ENCODE measurements around the gene CYS1.

CYS1 gene

GRCh38 chr2:10071176-10071575, 9.0 kb downstream of the CYS1 start:
- DNase-seq = no peak

GRCh38 chr2:10067881-10068280, 12.3 kb downstream of the CYS1 start:
- no peak for DNase-seq

GRCh38 chr2:10067330-10067729, 12.9 kb downstream of the CYS1 start:
- DNase-seq = no peak

- DNase-seq = no peak
Measured at GRCh38 chr2:10065773-10066055, 14.5 kb downstream of the CYS1 start.

GRCh38 chr2:10064932-10065772, 15.1 kb downstream of the CYS1 start:
- no peak for DNase-seq

- DNase-seq = no peak
Measured at GRCh38 chr2:10063566-10063965, 16.6 kb downstream of the CYS1 start.

- DNase-seq = no peak
Measured at GRCh38 chr2:10062931-10063365, 17.3 kb downstream of the CYS1 start.

GRCh38 chr2:10061221-10061925, 18.8 kb downstream of the CYS1 start:
- DNase-seq = no peak

GRCh38 chr2:10059552-10060335, 20.5 kb downstream of the CYS1 start:
- DNase-seq = no peak

GRCh38 chr2:10059016-10059351, 21.2 kb downstream of the CYS1 start:
- DNase-seq = no peak

- DNase-seq = no peak
Measured at GRCh38 chr2:10058251-10059015, 21.8 kb downstream of the CYS1 start.

- DNase-seq = no peak
Measured at GRCh38 chr2:10057231-10058107, 22.7 kb downstream of the CYS1 start.

- DNase-seq = no peak
Measured at GRCh38 chr2:10056439-10056838, 23.8 kb downstream of the CYS1 start.

GRCh38 chr2:10054976-10055375, 25.2 kb downstream of the CYS1 start:
- DNase-seq = no peak

GRCh38 chr2:10054424-10054823, 25.8 kb downstream of the CYS1 start:
- no peak for DNase-seq

GRCh38 chr2:10053351-10053750, 26.9 kb downstream of the CYS1 start:
- no peak for DNase-seq

- DNase-seq = no peak
Measured at GRCh38 chr2:10052216-10052615, 28.0 kb downstream of the CYS1 start.

- no peak for DNase-seq
Measured at GRCh38 chr2:10048501-10049171, 31.6 kb downstream of the CYS1 start.

- DNase-seq = no peak
Measured at GRCh38 chr2:10047616-10048500, 32.4 kb downstream of the CYS1 start.

GRCh38 chr2:10046931-10047330, 33.3 kb downstream of the CYS1 start:
- no peak for DNase-seq
